ENCODE results near the gene OPA3. TPM values are rescaled to one million over a fixed set of nuclear protein-coding genes. Genes with fewer than 3 reads are reported as not detected.
"Not testable (repeated sequence)": the region's sequence is repeated elsewhere in the genome, so short reads cannot be mapped to it uniquely, and the experiment has no call there.

The OPA3 gene
- total RNA-seq, 4 donors from 2014 or later = 2.8 to 9.1 (median 5.1) TPM

- no peaks in the 10 kb centered on the region for H3K36me3 ChIP-seq
- no peaks in the 10 kb centered on the region for H3K27me3 ChIP-seq
- no peak overlapping the region for H3K4me3 ChIP-seq
- intact Hi-C loops (cut with DNase I; ENCODE audit: low total_unique reads) = no loop called here
- TF ChIP-seq CTCF (IDR thresholded peaks at IDR 0.05) = no peak
- TF ChIP-seq POLR2A (IDR thresholded peaks at IDR 0.05) = no peak
- H3K27ac ChIP-seq = no peak overlapping the region
- no peaks in the 10 kb centered on the region for H3K9me3 ChIP-seq
- DNase-seq = no peak
- no peaks in the 10 kb centered on the region for H3K4me1 ChIP-seq
Observed at GRCh38 chr19:45623984-45624383, 39.4 kb upstream of the OPA3 start.

- H3K4me1 ChIP-seq = no peaks in the 10 kb centered on the region
- intact Hi-C loops (cut with DNase I; ENCODE audit: low total_unique reads) = no loop called here
- no peaks in the 10 kb centered on the region for H3K36me3 ChIP-seq
- no peak overlapping the region for H3K4me3 ChIP-seq
- no peak overlapping the region for H3K27ac ChIP-seq
- TF ChIP-seq POLR2A (IDR thresholded peaks at IDR 0.05) (no peak), CTCF (IDR thresholded peaks at IDR 0.05) (no peak)
- no peaks in the 10 kb centered on the region for H3K27me3 ChIP-seq
- DNase-seq = no peak
- no peaks in the 10 kb centered on the region for H3K9me3 ChIP-seq
Observed at GRCh38 chr19:45621976-45622503, 37.4 kb upstream of the OPA3 start.

GRCh38 chr19:45621389-45621788 lies 36.8 kb upstream of the OPA3 start:
- Histone ChIP-seq H3K27ac (no peak overlapping the region), H3K4me3 (no peak overlapping the region), H3K4me1 (no peaks in the 10 kb centered on the region), H3K27me3 (no peaks in the 10 kb centered on the region), H3K36me3 (no peaks in the 10 kb centered on the region), H3K9me3 (no peaks in the 10 kb centered on the region)
- DNase-seq = no peak
- intact Hi-C loops (cut with DNase I; ENCODE audit: low total_unique reads) = no loop called here
- TF ChIP-seq CTCF (IDR thresholded peaks at IDR 0.05) (no peak), POLR2A (IDR thresholded peaks at IDR 0.05) (no peak)

- Histone ChIP-seq H3K4me3 (no peak overlapping the region), H3K27ac (no peak overlapping the region), H3K36me3 (no peaks in the 10 kb centered on the region), H3K27me3 (no peaks in the 10 kb centered on the region), H3K4me1 (no peaks in the 10 kb centered on the region), H3K9me3 (no peaks in the 10 kb centered on the region)
- DNase-seq = no peak
- intact Hi-C loops (cut with DNase I; ENCODE audit: low total_unique reads) = no loop called here
- TF ChIP-seq CTCF (IDR thresholded peaks at IDR 0.05) = no peak
- TF ChIP-seq POLR2A (IDR thresholded peaks at IDR 0.05) = no peak
Observed at GRCh38 chr19:45616704-45617017, 32.1 kb upstream of the OPA3 start.

- H3K4me3 ChIP-seq = no peak overlapping the region
- DNase-seq = peak; percentile 66 to 86
- no peaks in the 10 kb centered on the region for H3K4me1 ChIP-seq
- intact Hi-C loops (cut with DNase I; ENCODE audit: low total_unique reads) = no loop called here
- no peaks in the 10 kb centered on the region for H3K9me3 ChIP-seq
- H3K27me3 ChIP-seq = no peaks in the 10 kb centered on the region
- no peaks in the 10 kb centered on the region for H3K36me3 ChIP-seq
- no peak for TF ChIP-seq POLR2A (IDR thresholded peaks at IDR 0.05)
- no peak for TF ChIP-seq CTCF (IDR thresholded peaks at IDR 0.05)
- H3K27ac ChIP-seq = peak overlapping the region; percentile 29 to 52
Observed at GRCh38 chr19:45615795-45616703, 31.4 kb upstream of the OPA3 start.

GRCh38 chr19:45615056-45615455 lies 30.5 kb upstream of the OPA3 start:
- not testable (repeated sequence) for DNase-seq

More at GRCh38 chr19:45615056-45615455, 30.5 kb upstream of the OPA3 start:
- H3K36me3 ChIP-seq; H3K4me3 ChIP-seq; H3K4me1 ChIP-seq; H3K9me3 ChIP-seq; H3K27me3 ChIP-seq; intact Hi-C loops (cut with DNase I; ENCODE audit: low total_unique reads): not testable (repeated sequence)
- H3K27ac ChIP-seq = peak overlapping the region; percentile 49 to 79
